ENCODE measurements around the gene SFXN1. TPM values are rescaled to one million over a fixed set of nuclear protein-coding genes. Genes with fewer than 3 reads are reported as not detected.

SFXN1 gene, protein sequence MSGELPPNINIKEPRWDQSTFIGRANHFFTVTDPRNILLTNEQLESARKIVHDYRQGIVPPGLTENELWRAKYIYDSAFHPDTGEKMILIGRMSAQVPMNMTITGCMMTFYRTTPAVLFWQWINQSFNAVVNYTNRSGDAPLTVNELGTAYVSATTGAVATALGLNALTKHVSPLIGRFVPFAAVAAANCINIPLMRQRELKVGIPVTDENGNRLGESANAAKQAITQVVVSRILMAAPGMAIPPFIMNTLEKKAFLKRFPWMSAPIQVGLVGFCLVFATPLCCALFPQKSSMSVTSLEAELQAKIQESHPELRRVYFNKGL
- total RNA-seq (2011; cell fraction: chromatin; rRNA removed; ENCODE audit: low replicate concordance), result 132 and 237 TPM in 2 replicates
- total RNA-seq (2011; cell fraction: nucleolus; rRNA removed), result 53.5 and 61.5 TPM in 2 replicates
- 121 and 188 TPM in 2 replicates for total RNA-seq (2011; cell fraction: nucleoplasm; rRNA removed)
- total RNA-seq (2014; rRNA removed), result 109 and 113 TPM in 2 replicates
- total RNA-seq (2014; rRNA removed; fragmentation: Illumina TruSeq; extraction: Trizol), result 128 and 129 TPM in 2 replicates
- total RNA-seq (2015; rRNA removed; fragmentation: Illumina TruSeq; extraction: Trizol), result 112 and 113 TPM in 2 replicates
- total RNA-seq (2021), result 141 and 147 TPM in 2 replicates
- 227 and 261 TPM in 2 replicates for polyA plus RNA-seq (2011; rRNA removed)
- 191 and 230 TPM in 2 replicates for polyA plus RNA-seq (2011; cell fraction: cytosol; rRNA removed)
- polyA plus RNA-seq (2011; cell fraction: nucleus; rRNA removed), result 171 and 185 TPM in 2 replicates
- polyA plus RNA-seq (2012), result 80.2 and 143 TPM in 2 replicates
- polyA plus RNA-seq (2014; fragmentation: Illumina TruSeq; extraction: Trizol), result 190 and 197 TPM in 2 replicates
- 10 to 100 TPM; 31.8 to 34.0 TPM for polyA plus RNA-seq (2014; fragmentation: Nextera tagmentation; extraction: Ambion mirVana)
- 83.1 and 101 TPM in 2 replicates for polyA plus RNA-seq (2014; rRNA removed)
- 473 and 585 TPM in 2 replicates for polyA minus RNA-seq (2011; rRNA and poly(A)+ RNA removed)
- polyA minus RNA-seq (2011; cell fraction: cytosol; rRNA and poly(A)+ RNA removed), result 144 and 181 TPM in 2 replicates
- 52.8 and 105 TPM in 2 replicates for polyA minus RNA-seq (2011; cell fraction: nucleus; rRNA and poly(A)+ RNA removed)
- Bru-seq, nascent RNA, result percentile 91 among the genes with signal in this experiment
- BruChase-seq, experiment 1, labeled RNA remaining after a 2-hour chase, result percentile 92 among the genes with signal in this experiment
- percentile 92 among the genes with signal in this experiment for BruChase-seq, experiment 2, labeled RNA remaining after a 6-hour chase
- long read RNA-seq, experiment 1, full-length matches to known transcripts, result 488 of 738 reads
- long read RNA-seq, experiment 1, partial matches to known transcripts, result 64 of 738 reads
- long read RNA-seq, experiment 1, other reads (novel, unspliced or antisense), result 186 of 738 reads
- long read RNA-seq, experiment 2, full-length matches to known transcripts, result 11 of 77 reads
- long read RNA-seq, experiment 2, partial matches to known transcripts, result 7 of 77 reads
- long read RNA-seq, experiment 2, other reads (novel, unspliced or antisense), result 59 of 77 reads
- long read RNA-seq, experiment 3, full-length matches to known transcripts, result 92 of 130 reads
- long read RNA-seq, experiment 3, partial matches to known transcripts, result 29 of 130 reads
- long read RNA-seq, experiment 3, other reads (novel, unspliced or antisense), result 9 of 130 reads

GRCh38 chr5:175478384-175479124 is at the start of gene SFXN1:
TSS of gene SFXN1 (plus strand) at chr5:175478560. CDS start at chr5:175492104, 13,544 bp downstream.
- H3K36me3 ChIP-seq (ENCODE audit: control insufficient read depth, insufficient read depth, low read length), result peaks cover 32% of the 10 kb centered on the region
- no TSS peak for BruUV-seq (replicated peaks)
- ChIA-PET POLR2A (interaction anchor here (0.6 to 4.2 kb wide), 6 partner anchors 9 to 211 kb away, joined by 3 to 24 read pairs (median 4); no protein-coding TSS in a partner anchor), CTCF (ENCODE audit: low intra/inter-chr PET ratio) (no interaction called here)
- H3K9me3 ChIP-seq (replicated peaks; ENCODE audit: control insufficient read depth, insufficient read depth, low read depth, low read length), result no peaks in the 10 kb centered on the region
- H3K27ac ChIP-seq (ENCODE audit: extremely low read depth, low read depth, low read length), result peak within 1 kb of the TSS; percentile 93
- in situ Hi-C loops (cut with MboI), result no loop called here
- H3K4me3 ChIP-seq, result peak within 1 kb of the TSS; percentile 88
- 0% methylated on average over 50 of the region's 94 CpGs for WGBS (ENCODE audit: insufficient coverage, low coverage, missing lambda C conversion rate)
- peak within 1 kb of the TSS; percentile 98 for H3K9ac ChIP-seq (ENCODE audit: insufficient read depth in 1 of 2, low read depth in 2 of 2, low read length in 2 of 2)
- H3K79me2 ChIP-seq (ENCODE audit: control insufficient read depth, insufficient read depth, low read length), result peaks cover 52% of the 10 kb centered on the region
- peaks cover 24% of the 10 kb centered on the region in 2 experiments for H3K27me3 ChIP-seq (ENCODE audit: control insufficient read depth in 2 of 2, insufficient read depth in 2 of 2, low read length in 2 of 2)
- peak within 1 kb of the TSS; percentile 86 for H2AFZ ChIP-seq (ENCODE audit: low read depth, low read length)
- peaks cover 9 to 18% of the 10 kb centered on the region in 2 experiments; a peak in 4 of 5 replicates for H3K4me1 ChIP-seq (replicated peaks in 1 of 2; ENCODE audit: control insufficient read depth in 2 of 2, insufficient read depth in 2 of 2, low read length in 2 of 2)
- no peaks in the 10 kb centered on the region for H3K9me1 ChIP-seq (ENCODE audit: control insufficient read depth, insufficient read depth, low read length)
- peaks cover 16% of the 10 kb centered on the region for H4K20me1 ChIP-seq (replicated peaks; ENCODE audit: control insufficient read depth, insufficient read depth, low read length)
- intact Hi-C loops (cut with micrococcal nuclease), result no loop called here
- ATAC-seq (peak; percentile 89), FAIRE-seq (no peak), DNase-seq (ENCODE audit: extremely low read depth in 1 of 4, low spot score in 3 of 4) (peak; percentile 88 to 97 (median 96))
- peak within 1 kb of the TSS; percentile 99 for H3K4me2 ChIP-seq (ENCODE audit: insufficient read depth, low read length)
- no peak for TF ChIP-seq ATF2 (CRISPR knock-in tag; IDR thresholded peaks at IDR 0.05)
- TF ChIP-seq, protein P1, sequence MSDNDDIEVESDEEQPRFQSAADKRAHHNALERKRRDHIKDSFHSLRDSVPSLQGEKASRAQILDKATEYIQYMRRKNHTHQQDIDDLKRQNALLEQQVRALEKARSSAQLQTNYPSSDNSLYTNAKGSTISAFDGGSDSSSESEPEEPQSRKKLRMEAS (CRISPR knock-in tag; IDR thresholded peaks at IDR 0.05), result peak; percentile 33; the same call in 1 of the 2 replicates
- no peak for TF ChIP-seq BRF1 (IDR thresholded peaks at IDR 0.05; ENCODE audit: borderline replicate concordance, extremely low read depth, insufficient read length)
- TF ChIP-seq GATAD2B (IDR thresholded peaks at IDR 0.05; ENCODE audit: borderline replicate concordance), result peak; percentile 65; the same call in 1 of the 2 replicates
- TF ChIP-seq, protein P2, sequence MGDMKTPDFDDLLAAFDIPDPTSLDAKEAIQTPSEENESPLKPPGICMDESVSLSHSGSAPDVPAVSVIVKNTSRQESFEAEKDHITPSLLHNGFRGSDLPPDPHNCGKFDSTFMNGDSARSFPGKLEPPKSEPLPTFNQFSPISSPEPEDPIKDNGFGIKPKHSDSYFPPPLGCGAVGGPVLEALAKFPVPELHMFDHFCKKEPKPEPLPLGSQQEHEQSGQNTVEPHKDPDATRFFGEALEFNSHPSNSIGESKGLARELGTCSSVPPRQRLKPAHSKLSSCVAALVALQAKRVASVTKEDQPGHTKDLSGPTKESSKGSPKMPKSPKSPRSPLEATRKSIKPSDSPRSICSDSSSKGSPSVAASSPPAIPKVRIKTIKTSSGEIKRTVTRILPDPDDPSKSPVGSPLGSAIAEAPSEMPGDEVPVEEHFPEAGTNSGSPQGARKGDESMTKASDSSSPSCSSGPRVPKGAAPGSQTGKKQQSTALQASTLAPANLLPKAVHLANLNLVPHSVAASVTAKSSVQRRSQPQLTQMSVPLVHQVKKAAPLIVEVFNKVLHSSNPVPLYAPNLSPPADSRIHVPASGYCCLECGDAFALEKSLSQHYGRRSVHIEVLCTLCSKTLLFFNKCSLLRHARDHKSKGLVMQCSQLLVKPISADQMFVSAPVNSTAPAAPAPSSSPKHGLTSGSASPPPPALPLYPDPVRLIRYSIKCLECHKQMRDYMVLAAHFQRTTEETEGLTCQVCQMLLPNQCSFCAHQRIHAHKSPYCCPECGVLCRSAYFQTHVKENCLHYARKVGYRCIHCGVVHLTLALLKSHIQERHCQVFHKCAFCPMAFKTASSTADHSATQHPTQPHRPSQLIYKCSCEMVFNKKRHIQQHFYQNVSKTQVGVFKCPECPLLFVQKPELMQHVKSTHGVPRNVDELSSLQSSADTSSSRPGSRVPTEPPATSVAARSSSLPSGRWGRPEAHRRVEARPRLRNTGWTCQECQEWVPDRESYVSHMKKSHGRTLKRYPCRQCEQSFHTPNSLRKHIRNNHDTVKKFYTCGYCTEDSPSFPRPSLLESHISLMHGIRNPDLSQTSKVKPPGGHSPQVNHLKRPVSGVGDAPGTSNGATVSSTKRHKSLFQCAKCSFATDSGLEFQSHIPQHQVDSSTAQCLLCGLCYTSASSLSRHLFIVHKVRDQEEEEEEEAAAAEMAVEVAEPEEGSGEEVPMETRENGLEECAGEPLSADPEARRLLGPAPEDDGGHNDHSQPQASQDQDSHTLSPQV (IDR thresholded peaks at IDR 0.05), result 0 out of 2 replicates have a peak, but pooled peaks have one; percentile 15
- TF ChIP-seq E2F3 (CRISPR knock-in tag; IDR thresholded peaks at IDR 0.05), result peak; percentile 88

All from K562 (cell line).